GM10847 (cell line): Measurements from ENCODE around the gene CCDC144A.
"Not testable (repeated sequence)": the region's sequence is repeated elsewhere in the genome, so short reads cannot be mapped to it uniquely, and the experiment has no call there.

Experiments used
- POLR2A ChIP-seq: IDR thresholded peaks from 2 replicates; pipeline ENCODE4 v1.6.1; 2011; ENCODE audit not compliant: insufficient read length; ENCODE audit errors: extremely low read depth

The CCDC144A gene

GRCh38 chr17:16689731-16690281, at the start of gene CCDC144A:
Gene CCDC144A, plus strand, starts transcription at chr17:16690241. Its CDS starts 160 bp downstream, at chr17:16690401.
- not testable (repeated sequence) for TF ChIP-seq POLR2A

GRCh38 chr17:16649585-16649984, 40.5 kb upstream of the CCDC144A start:
- TF ChIP-seq POLR2A: no peak

- TF ChIP-seq POLR2A: no peak
Observed at GRCh38 chr17:16652252-16652651, 37.8 kb upstream of the CCDC144A start.

GRCh38 chr17:16652847-16653366, 37.1 kb upstream of the CCDC144A start:
- TF ChIP-seq POLR2A: no peak

- peak; percentile 55 for TF ChIP-seq POLR2A
Observed at GRCh38 chr17:16653367-16654041, 36.5 kb upstream of the CCDC144A start, which contains the start of gene ZNF624. Gene ZNF624, minus strand, starts transcription at chr17:16653850.

- no peak for TF ChIP-seq POLR2A
Observed at GRCh38 chr17:16661217-16661616, 28.8 kb upstream of the CCDC144A start.

GRCh38 chr17:16662936-16663335, 27.1 kb upstream of the CCDC144A start:
- no peak for TF ChIP-seq POLR2A

- TF ChIP-seq POLR2A: no peak
Observed at GRCh38 chr17:16676676-16677268, 13.3 kb upstream of the CCDC144A start.

GRCh38 chr17:16814439-16814838, 124.4 kb downstream of the CCDC144A start:
- TF ChIP-seq POLR2A: no peak

GRCh38 chr17:16817201-16817600, 127.2 kb downstream of the CCDC144A start:
- no peak for TF ChIP-seq POLR2A

- no peak for TF ChIP-seq POLR2A
Observed at GRCh38 chr17:16818340-16818739, 128.3 kb downstream of the CCDC144A start.

GRCh38 chr17:16818821-16819683, 129.0 kb downstream of the CCDC144A start:
- no peak for TF ChIP-seq POLR2A

- TF ChIP-seq POLR2A: no peak
Observed at GRCh38 chr17:16820161-16820877, 130.3 kb downstream of the CCDC144A start.

- TF ChIP-seq POLR2A: no peak
Observed at GRCh38 chr17:16820979-16821543, 131.0 kb downstream of the CCDC144A start.
